Prostate gland (tissue), 2 donors: ENCODE results near the gene LIN28B. TPM values are rescaled to one million over a fixed set of nuclear protein-coding genes. Genes with fewer than 3 reads are reported as not detected.

Experiments
- DNase-seq: peaks from one replicate; pipeline ENCODE4 v3.0.0-alpha.2; 2019; ENCODE audit warnings: low spot score
- H3K27ac ChIP-seq, 2 donors: fragments of 200-600 bp; sonication (generic); 2 replicates each; pipeline ENCODE4 v1.5.1; 2017 to 2019
- H3K27me3 ChIP-seq: fragments of 200-600 bp; sonication (generic); replicated peaks from 2 replicates; pipeline ENCODE4 v1.5.1; 2019; ENCODE audit not compliant: insufficient read depth
- H3K36me3 ChIP-seq, 2 donors: fragments of 200-600 bp; sonication (generic); 1 replicate in 1 of 2; 2 replicates in 1 of 2; pipeline versions ENCODE4 v1.5.1 to v1.8.1; 2017 to 2019
- H3K4me1 ChIP-seq: fragments of 200-600 bp; sonication (generic); replicated peaks from 2 replicates; pipeline ENCODE4 v1.5.1; 2019
- H3K4me3 ChIP-seq, 2 donors: fragments of 200-600 bp; sonication (generic); 2 replicates each; pipeline ENCODE4 v1.5.1; 2017 to 2019
- H3K9me3 ChIP-seq: fragments of 200-600 bp; sonication (generic); 2 replicates; pipeline ENCODE4 v1.5.1; 2017
- POLR2A ChIP-seq: fragments of 450-650 bp; IDR thresholded peaks from one replicate; pipeline ENCODE4 v1.6.1; 2016; ENCODE audit warnings: antibody characterized with exemption, mild to moderate bottlenecking
- POLR2AphosphoS5 ChIP-seq: sonication (generic); formaldehyde crosslinking; IDR thresholded peaks from one replicate; pipeline ENCODE4 v1.6.1; 2017; ENCODE audit warnings: antibody characterized with exemption
- WGBS: methylation state at CpG from one replicate; pipeline ENCODE4 v1.1.5; 2018; 5-methylcytosine and 5-hydroxymethylcytosine counted together
- intact Hi-C: fragments of 100-400 bp; cut with DNase I; formaldehyde crosslinking; loops from one replicate; pipeline ENCODE4 v1.14.2; 2022
- total RNA-seq, 2 donors: library from RNA; depleted of rRNA; stranded (reverse); fragments of >200 nt; gene quantifications; one replicate each; pipeline ENCODE4 v1.1.0, GENCODE V29; 2016
- TF ChIP-seq, protein P1 (sequence below), 4 experiments: fragments of 200-600 bp in 2 of 4; fragments of 450-650 bp in 2 of 4; sonication (generic) in 2 of 4; IDR thresholded peaks; 1 replicate in 3 of 4; 2 replicates in 1 of 4; pipeline ENCODE4 v1.5.1; 2016 to 2019; ENCODE audit warnings: antibody characterized with exemption in 4 of 4, mild to moderate bottlenecking in 2 of 4, moderate library complexity in 2 of 4

Gene LIN28B
- total RNA-seq, 2 donors from 2014 or later, result 2.6 TPM; not detected in 1

DNA sequence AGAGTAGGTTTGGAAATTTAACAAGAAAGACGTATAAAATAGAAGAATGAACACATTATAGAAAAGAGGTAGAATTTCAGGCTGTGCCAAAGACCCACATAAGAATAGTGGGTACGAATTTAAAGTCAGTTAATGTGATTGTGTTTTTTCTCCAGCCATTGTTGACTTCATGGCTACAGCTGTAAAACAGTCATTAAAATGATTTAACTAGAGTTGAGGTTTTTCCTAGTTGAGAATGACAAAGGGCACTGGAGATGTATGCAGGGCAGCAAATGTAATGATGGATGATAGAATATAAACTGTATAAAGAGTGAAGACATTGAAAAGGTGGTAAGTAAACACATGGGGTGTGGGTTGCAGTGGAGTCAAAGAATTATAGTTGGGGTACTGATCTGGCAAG, 72.7 kb downstream of the LIN28B start:
- Histone ChIP-seq H3K4me3 (no peak overlapping the region), H3K4me1 (no peaks in the 10 kb centered on the region), H3K27me3 (no peaks in the 10 kb centered on the region), H3K9me3 (no peaks in the 10 kb centered on the region), H3K27ac (no peak overlapping the region), H3K36me3 (no peaks in the 10 kb centered on the region)
- TF ChIP-seq POLR2A (no peak), POLR2AphosphoS5 (no peak)
- TF ChIP-seq, protein P1, sequence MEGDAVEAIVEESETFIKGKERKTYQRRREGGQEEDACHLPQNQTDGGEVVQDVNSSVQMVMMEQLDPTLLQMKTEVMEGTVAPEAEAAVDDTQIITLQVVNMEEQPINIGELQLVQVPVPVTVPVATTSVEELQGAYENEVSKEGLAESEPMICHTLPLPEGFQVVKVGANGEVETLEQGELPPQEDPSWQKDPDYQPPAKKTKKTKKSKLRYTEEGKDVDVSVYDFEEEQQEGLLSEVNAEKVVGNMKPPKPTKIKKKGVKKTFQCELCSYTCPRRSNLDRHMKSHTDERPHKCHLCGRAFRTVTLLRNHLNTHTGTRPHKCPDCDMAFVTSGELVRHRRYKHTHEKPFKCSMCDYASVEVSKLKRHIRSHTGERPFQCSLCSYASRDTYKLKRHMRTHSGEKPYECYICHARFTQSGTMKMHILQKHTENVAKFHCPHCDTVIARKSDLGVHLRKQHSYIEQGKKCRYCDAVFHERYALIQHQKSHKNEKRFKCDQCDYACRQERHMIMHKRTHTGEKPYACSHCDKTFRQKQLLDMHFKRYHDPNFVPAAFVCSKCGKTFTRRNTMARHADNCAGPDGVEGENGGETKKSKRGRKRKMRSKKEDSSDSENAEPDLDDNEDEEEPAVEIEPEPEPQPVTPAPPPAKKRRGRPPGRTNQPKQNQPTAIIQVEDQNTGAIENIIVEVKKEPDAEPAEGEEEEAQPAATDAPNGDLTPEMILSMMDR (IDR thresholded peaks at IDR 0.05), result no peak
- DNase-seq, result no peak
- 40% methylated on average over 2 of the region's 2 CpGs for WGBS
- intact Hi-C loops, result no loop called here

DNA sequence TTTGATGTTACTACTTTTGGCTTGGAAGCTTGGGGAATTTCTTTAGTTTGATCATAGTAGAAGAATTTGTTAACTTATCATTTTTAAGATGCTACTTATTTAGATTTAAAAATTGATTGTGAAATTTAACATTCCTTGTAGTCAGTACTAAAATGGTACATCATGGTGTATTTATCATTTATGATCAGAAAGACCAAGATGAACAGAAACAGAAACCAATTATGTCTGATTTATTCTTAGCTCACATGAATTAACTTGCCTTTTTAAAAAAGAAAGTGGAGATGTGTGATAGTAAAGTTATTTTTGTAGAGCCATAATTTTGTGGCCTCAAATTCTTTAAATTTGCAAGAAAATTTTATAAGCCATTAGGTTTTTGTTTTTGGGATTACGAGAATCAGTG, 77.6 kb downstream of the LIN28B start:
- TF ChIP-seq POLR2AphosphoS5 (no peak), POLR2A (no peak)
- TF ChIP-seq, protein P1 (IDR thresholded peaks at IDR 0.05), result no peak
- Histone ChIP-seq H3K27ac (no peak overlapping the region), H3K4me3 (no peak overlapping the region), H3K4me1 (no peaks in the 10 kb centered on the region), H3K9me3 (no peaks in the 10 kb centered on the region), H3K36me3 (no peaks in the 10 kb centered on the region), H3K27me3 (no peaks in the 10 kb centered on the region)
- intact Hi-C loops, result no loop called here
- DNase-seq, result no peak
- 78% methylated on average over 1 of the region's 1 CpG for WGBS

DNA sequence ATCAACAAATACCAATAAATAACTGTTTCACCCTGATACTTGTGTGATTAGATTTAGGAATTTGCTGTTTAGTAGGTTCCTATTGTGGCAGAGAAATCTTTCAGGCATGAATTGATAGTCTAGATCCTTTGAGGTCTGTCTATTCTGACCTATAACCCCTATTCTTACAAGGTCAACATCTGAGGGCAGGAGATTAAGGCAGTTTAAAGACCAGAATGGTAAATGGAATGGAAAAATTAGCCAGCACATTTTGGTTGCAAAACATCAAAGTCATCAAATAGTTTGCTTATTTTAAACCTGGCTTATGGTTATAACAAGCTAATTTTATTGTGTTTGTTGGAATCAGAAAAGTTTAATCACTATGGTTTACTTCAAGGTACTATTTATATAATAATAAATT, 78.4 kb downstream of the LIN28B start:
- TF ChIP-seq POLR2A (no peak), POLR2AphosphoS5 (no peak)
- TF ChIP-seq, protein P1 (IDR thresholded peaks at IDR 0.05), result no peak
- no peak for DNase-seq
- Histone ChIP-seq H3K4me1 (no peaks in the 10 kb centered on the region), H3K36me3 (no peaks in the 10 kb centered on the region), H3K27ac (no peak overlapping the region), H3K4me3 (no peak overlapping the region), H3K27me3 (no peaks in the 10 kb centered on the region), H3K9me3 (no peaks in the 10 kb centered on the region)
- intact Hi-C loops, result no loop called here

DNA sequence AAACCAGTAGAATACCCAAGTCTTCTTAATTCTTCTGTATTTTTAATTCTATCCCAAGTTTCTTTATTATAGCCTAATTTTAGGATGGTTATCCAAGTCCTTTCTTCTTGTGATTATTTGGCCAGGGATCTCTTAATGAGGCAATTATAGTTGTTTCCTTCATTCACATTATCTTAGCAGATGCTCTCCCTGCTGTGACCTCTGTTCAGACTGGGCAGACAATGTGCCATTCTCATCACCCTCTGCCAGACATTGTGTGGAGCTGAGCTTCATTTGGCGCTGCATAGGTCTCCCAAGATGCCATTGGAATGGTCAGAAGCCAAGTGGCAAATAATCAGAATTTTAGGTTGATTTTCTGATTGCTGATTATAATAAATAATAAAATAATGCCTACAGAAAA, 79.4 kb downstream of the LIN28B start:
- TF ChIP-seq, protein P1 (IDR thresholded peaks at IDR 0.05), result no peak
- TF ChIP-seq POLR2A, result no peak
- TF ChIP-seq POLR2AphosphoS5, result no peak
- WGBS, result 79% methylated on average over 1 of the region's 1 CpG
- no peak for DNase-seq
- intact Hi-C loops, result no loop called here
- Histone ChIP-seq H3K9me3 (no peaks in the 10 kb centered on the region), H3K36me3 (no peaks in the 10 kb centered on the region), H3K4me1 (no peaks in the 10 kb centered on the region), H3K4me3 (no peak overlapping the region), H3K27ac (no peak overlapping the region), H3K27me3 (no peaks in the 10 kb centered on the region)

DNA sequence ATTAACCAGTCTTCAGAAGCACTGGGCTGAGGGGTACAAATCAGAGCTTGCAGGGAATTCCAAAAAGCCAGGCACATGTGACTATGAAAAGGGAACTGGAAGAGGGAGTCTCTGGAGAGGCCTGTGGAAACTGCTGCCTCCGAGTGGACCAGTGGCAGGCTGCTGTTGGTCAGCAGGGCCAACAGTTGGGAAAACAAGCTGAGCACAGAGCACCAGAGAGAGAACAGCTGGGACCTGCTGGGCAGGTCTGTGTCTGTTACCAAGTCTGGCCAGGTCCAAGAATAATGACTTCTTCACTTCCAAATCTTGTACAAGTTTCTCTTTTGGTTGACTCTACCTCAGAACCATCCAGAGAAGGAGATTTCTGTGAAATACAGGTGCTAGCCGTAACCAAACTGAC, 81.4 kb downstream of the LIN28B start:
- Histone ChIP-seq H3K4me1 (no peaks in the 10 kb centered on the region), H3K27ac (no peak overlapping the region), H3K27me3 (no peaks in the 10 kb centered on the region), H3K4me3 (no peak overlapping the region), H3K36me3 (no peaks in the 10 kb centered on the region), H3K9me3 (no peaks in the 10 kb centered on the region)
- no peak for TF ChIP-seq POLR2A
- TF ChIP-seq, protein P1 (IDR thresholded peaks at IDR 0.05), result no peak
- TF ChIP-seq POLR2AphosphoS5, result no peak
- intact Hi-C loops, result no loop called here
- DNase-seq, result no peak
- WGBS, result 48% methylated on average over 2 of the region's 2 CpGs
